Left lung (tissue), 10 donors: ENCODE measurements around the gene ADSS1. TPM values are rescaled to one million over a fixed set of nuclear protein-coding genes. Genes with fewer than 3 reads are reported as not detected.

Source experiments
- ATAC-seq: fragments of 200-7000 bp; cut with Tn5 transposase; one replicate; pipeline ENCODE4 v1.9.1; 2020; ENCODE audit warnings: moderate library complexity
- DNase-seq, 4 donors: peaks; one replicate each; pipeline ENCODE4 v3.0.0-alpha.2; 2013 to 2020
- H3K27ac ChIP-seq, 2 donors: fragments of 200-600 bp; sonication (generic) in 1 of 2; one replicate each; pipeline versions ENCODE4 v1.5.0 to v1.8.0; 2020 to 2021
- H3K27me3 ChIP-seq, 2 donors: fragments of 200-600 bp; sonication (generic) in 1 of 2; one replicate each; pipeline versions ENCODE4 v1.5.0 to v1.8.0; 2020 to 2021
- H3K36me3 ChIP-seq, 2 donors: fragments of 200-600 bp; sonication (generic) in 1 of 2; one replicate each; pipeline versions ENCODE4 v1.5.0 to v1.8.0; 2020 to 2021
- H3K4me1 ChIP-seq, 2 donors: fragments of 200-600 bp; one replicate each; pipeline ENCODE4 v1.8.0; 2021
- H3K4me3 ChIP-seq, 2 donors: fragments of 200-600 bp; sonication (generic) in 1 of 2; one replicate each; pipeline versions ENCODE4 v1.5.0 to v1.8.0; 2020 to 2021; ENCODE audit warnings: mild to moderate bottlenecking in 1 of 2
- H3K9me3 ChIP-seq, 2 donors: fragments of 200-600 bp; sonication (generic) in 1 of 2; one replicate each; pipeline versions ENCODE4 v1.5.0 to v1.8.0; 2020 to 2021
- CTCF ChIP-seq, 2 donors: fragments of 200-600 bp; sonication (generic) in 1 of 2; IDR thresholded peaks; one replicate each; pipeline versions ENCODE4 v1.5.0 to v1.8.0; 2021; ENCODE audit warnings: antibody characterized with exemption in 2 of 2
- intact Hi-C, 2 donors: fragments of 100-400 bp; cut with DNase I; formaldehyde crosslinking; loops; one replicate each; pipeline versions ENCODE4 v1.11.2 to v1.14.2; 2022
- polyA plus RNA-seq, 6 donors: library from polyadenylated mRNA; unstranded; fragments of 120-200 nt; gene quantifications; one replicate each; pipeline ENCODE4 v1.2.1, GENCODE V29; 2013; ENCODE audit not compliant: insufficient read length in 6 of 6
- total RNA-seq, 2 donors: library from RNA; stranded (reverse); fragmentation: NEBNext Ultra II Directional; extraction: Animal tissue kit (Norgen Biotek cat#: 25700); gene quantifications; one replicate each; pipeline ENCODE4 v1.2.1, GENCODE V29; 2021
- donor health status: DM: no; HTN: yes; CAD: no.
- donor health status: DM: no; HTN: no; CAD: no.

ADSS1 gene
- total and polyA plus RNA-seq, 8 donors = 5.2 to 16.6 (median 11.2) TPM

- intact Hi-C loops = no loop called here
- peaks cover 0 to 74% of the 10 kb centered on the region in 2 donors for H3K36me3 ChIP-seq
- no peaks in the 10 kb centered on the region for H3K4me1 ChIP-seq
- H3K4me3 ChIP-seq = no peak overlapping the region
- no peaks in the 10 kb centered on the region for H3K27me3 ChIP-seq
- no peak overlapping the region for H3K27ac ChIP-seq
- no peaks in the 10 kb centered on the region for H3K9me3 ChIP-seq
- no peak for TF ChIP-seq CTCF (IDR thresholded peaks at IDR 0.05)
- DNase-seq (no peak), ATAC-seq (no peak)
Measured at GRCh38 chr14:104717137-104717536, 6.9 kb upstream of the ADSS1 start.

GRCh38 chr14:104717646-104718045 is 6.4 kb upstream of the ADSS1 start:
- TF ChIP-seq CTCF (IDR thresholded peaks at IDR 0.05) = no peak
- Histone ChIP-seq H3K4me1 (peaks cover 0 to under 1% of the 10 kb centered on the region in 2 donors), H3K4me3 (no peak overlapping the region), H3K36me3 (peaks cover 0 to 69% of the 10 kb centered on the region in 2 donors), H3K27ac (no peak overlapping the region), H3K27me3 (no peaks in the 10 kb centered on the region), H3K9me3 (no peaks in the 10 kb centered on the region)
- ATAC-seq (no peak), DNase-seq (no peak)
- intact Hi-C loops = no loop called here

GRCh38 chr14:104718147-104718546 is 5.9 kb upstream of the ADSS1 start:
- intact Hi-C loops = no loop called here
- ATAC-seq (no peak), DNase-seq (no peak)
- H3K27me3 ChIP-seq = no peaks in the 10 kb centered on the region
- peaks cover 0 to 6% of the 10 kb centered on the region in 2 donors for H3K4me1 ChIP-seq
- H3K9me3 ChIP-seq = no peaks in the 10 kb centered on the region
- H3K36me3 ChIP-seq = peaks cover 0 to 64% of the 10 kb centered on the region in 2 donors
- no peak overlapping the region for H3K27ac ChIP-seq
- no peak for TF ChIP-seq CTCF (IDR thresholded peaks at IDR 0.05)
- H3K4me3 ChIP-seq = no peak overlapping the region

GRCh38 chr14:104718871-104719270 is 5.2 kb upstream of the ADSS1 start:
- H3K36me3 ChIP-seq = peaks cover 0 to 57% of the 10 kb centered on the region in 2 donors
- no peak overlapping the region for H3K4me3 ChIP-seq
- peaks cover 3 to 13% of the 10 kb centered on the region in 2 donors for H3K4me1 ChIP-seq
- no peak for TF ChIP-seq CTCF (IDR thresholded peaks at IDR 0.05)
- no peak for ATAC-seq
- no peaks in the 10 kb centered on the region for H3K27me3 ChIP-seq
- DNase-seq = no peak
- no peaks in the 10 kb centered on the region for H3K9me3 ChIP-seq
- H3K27ac ChIP-seq = no peak overlapping the region
- intact Hi-C loops = no loop called here

- DNase-seq = no peak
- no peaks in the 10 kb centered on the region for H3K27me3 ChIP-seq
- no peak for ATAC-seq
- H3K9me3 ChIP-seq = no peaks in the 10 kb centered on the region
- H3K27ac ChIP-seq = no peak overlapping the region
- peaks cover 3 to 15% of the 10 kb centered on the region in 2 donors for H3K4me1 ChIP-seq
- intact Hi-C loops = no loop called here
- TF ChIP-seq CTCF (IDR thresholded peaks at IDR 0.05) = no peak
- peaks cover 0 to 52% of the 10 kb centered on the region in 2 donors for H3K36me3 ChIP-seq
- no peak overlapping the region for H3K4me3 ChIP-seq
Measured at GRCh38 chr14:104719343-104719742, 4.7 kb upstream of the ADSS1 start.
